Activated CD4-positive, alpha-beta T cell treated with anti-CD3 and anti-CD28 coated beads, Interleukin-2, amount 50 U/mL, for 48 hours (primary cell): ENCODE measurements around the gene EIF4E1B.

ENCODE experiments used
- DNase-seq, 2 experiments: peaks; one replicate each; pipeline ENCODE4 v3.0.0-alpha.2; 2020

Gene EIF4E1B

GRCh38 chr5:176694146-176694545 lies 63.7 kb downstream of the EIF4E1B start:
- DNase-seq, result no peak

- no peak for DNase-seq
These were observed 64.2 kb downstream of the EIF4E1B start for GRCh38 chr5:176694631-176695030.

- no peak for DNase-seq
These were observed 64.6 kb downstream of the EIF4E1B start for GRCh38 chr5:176695073-176695472.
